MM.1S (cell line): ENCODE results near the gene RFFL.

Experiments
- DNase-seq: peaks from one replicate; pipeline ENCODE4 v3.0.0-alpha.2; 2015
- H2AFZ ChIP-seq: fragments of 300-600 bp; sonication (generic); 2 replicates; pipeline ENCODE4 v1.6.0; 2016; ENCODE audit warnings: antibody characterized with exemption, low read length
- H3F3A ChIP-seq: fragments of 300-600 bp; sonication (generic); 2 replicates; pipeline ENCODE4 v1.6.1; 2016; ENCODE audit warnings: mild to moderate bottlenecking, antibody characterized with exemption, low read length, moderate library complexity, mixed read lengths; ENCODE audit not compliant: insufficient read depth
- H3K27ac ChIP-seq: fragments of 300-600 bp; sonication (generic); 2 replicates; pipeline ENCODE4 v1.5.1; 2016; ENCODE audit warnings: mild to moderate bottlenecking, low read length
- H3K27me3 ChIP-seq: fragments of 300-600 bp; sonication (generic); replicated peaks from 2 replicates; pipeline ENCODE4 v1.6.0; 2016; ENCODE audit warnings: low read length; ENCODE audit not compliant: insufficient read depth
- H3K36me3 ChIP-seq: fragments of 300-600 bp; sonication (generic); replicated peaks from 2 replicates; pipeline ENCODE4 v1.6.1; 2016; ENCODE audit warnings: mild to moderate bottlenecking, low read length, mixed read lengths; ENCODE audit not compliant: insufficient read depth
- H3K4me1 ChIP-seq: fragments of 300-600 bp; sonication (generic); 2 replicates; pipeline ENCODE4 v1.6.1; 2016; ENCODE audit warnings: low read length, mixed read lengths
- H3K4me2 ChIP-seq: fragments of 300-600 bp; sonication (generic); 2 replicates; pipeline ENCODE4 v1.6.0; 2016; ENCODE audit warnings: low read depth, low read length
- H3K4me3 ChIP-seq: fragments of 300-600 bp; sonication (generic); 2 replicates; pipeline ENCODE4 v1.5.1; 2016; ENCODE audit warnings: low read length, mixed read lengths
- H3K79me2 ChIP-seq: fragments of 300-600 bp; sonication (generic); 2 replicates; pipeline ENCODE4 v1.6.1; 2016; ENCODE audit warnings: mixed run types, low read length, mixed read lengths
- H3K9ac ChIP-seq: fragments of 300-600 bp; sonication (generic); 2 replicates; pipeline ENCODE4 v1.6.1; 2016; ENCODE audit warnings: low read length, mixed read lengths
- H3K9me2 ChIP-seq: fragments of 300-600 bp; sonication (generic); replicated peaks from 2 replicates; pipeline ENCODE4 v1.6.1; 2016; ENCODE audit warnings: mild to moderate bottlenecking, low read length, mixed read lengths; ENCODE audit not compliant: insufficient read depth
- H3K9me3 ChIP-seq: fragments of 300-600 bp; sonication (generic); replicated peaks from 2 replicates; pipeline ENCODE4 v1.6.1; 2016; ENCODE audit warnings: mild to moderate bottlenecking, low read length, mixed read lengths; ENCODE audit not compliant: insufficient read depth
- H4K20me1 ChIP-seq: fragments of 300-600 bp; sonication (generic); 2 replicates; pipeline ENCODE4 v1.6.1; 2016; ENCODE audit warnings: mild to moderate bottlenecking, low read length, moderate library complexity, mixed read lengths; ENCODE audit not compliant: insufficient read depth
- CTCF ChIP-seq: fragments of 300-600 bp; sonication (generic); IDR thresholded peaks from 2 replicates; pipeline ENCODE4 v1.5.1; 2016; ENCODE audit warnings: antibody characterized with exemption, low read length, mixed read lengths
- EZH2 ChIP-seq: fragments of 300-600 bp; sonication (generic); optimal IDR thresholded peaks from 2 replicates; pipeline ENCODE3; 2017; ENCODE audit warnings: low read depth, mild to moderate bottlenecking, antibody characterized with exemption, low read length, mixed read lengths
- EZH2phosphoT487 ChIP-seq: fragments of 300-600 bp; sonication (generic); IDR thresholded peaks from 2 replicates; pipeline ENCODE4 v1.6.1; 2018; ENCODE audit warnings: antibody characterized with exemption, low read length

RFFL gene

GRCh38 chr17:35041390-35041789 is 22.1 kb downstream of the RFFL start:
- no peak for TF ChIP-seq EZH2
- TF ChIP-seq CTCF = no peak
- no peak for TF ChIP-seq EZH2phosphoT487
- H4K20me1 ChIP-seq = no peaks in the 10 kb centered on the region

GRCh38 chr17:35038453-35038852 is 25.1 kb downstream of the RFFL start:
- H4K20me1 ChIP-seq = no peaks in the 10 kb centered on the region
- no peaks in the 10 kb centered on the region for H3K9me3 ChIP-seq
- TF ChIP-seq CTCF (no peak), EZH2phosphoT487 (no peak), EZH2 (no peak)
- no peak overlapping the region for H3K27ac ChIP-seq
- no peak overlapping the region for H3K4me2 ChIP-seq
- H3K9me2 ChIP-seq = no peaks in the 10 kb centered on the region
- no peak overlapping the region for H2AFZ ChIP-seq
- no peaks in the 10 kb centered on the region for H3K36me3 ChIP-seq
- H3F3A ChIP-seq = no peaks in the 10 kb centered on the region
- no peak overlapping the region for H3K4me3 ChIP-seq
- H3K9ac ChIP-seq = no peak overlapping the region
- no peak for DNase-seq
- H3K79me2 ChIP-seq = peaks cover 15% of the 10 kb centered on the region
- no peaks in the 10 kb centered on the region for H3K27me3 ChIP-seq
- H3K4me1 ChIP-seq = no peaks in the 10 kb centered on the region

More at GRCh38 chr17:35041390-35041789, 22.1 kb downstream of the RFFL start:
- Histone ChIP-seq H3F3A (peaks cover 9% of the 10 kb centered on the region), H3K27ac (no peak overlapping the region), H3K36me3 (no peaks in the 10 kb centered on the region), H3K4me2 (no peak overlapping the region), H3K9me2 (no peaks in the 10 kb centered on the region), H3K4me3 (no peak overlapping the region), H2AFZ (no peak overlapping the region), H3K9me3 (no peaks in the 10 kb centered on the region), H3K9ac (no peak overlapping the region), H3K79me2 (peaks cover 37% of the 10 kb centered on the region), H3K27me3 (no peaks in the 10 kb centered on the region), H3K4me1 (peaks cover 7% of the 10 kb centered on the region; the same call in 1 of the 2 replicates)
- no peak for DNase-seq

- Histone ChIP-seq H3K9ac (no peak overlapping the region), H3K27ac (no peak overlapping the region), H3K79me2 (no peaks in the 10 kb centered on the region)
These were observed 32.7 kb downstream of the RFFL start for GRCh38 chr17:35030780-35031179.

More at GRCh38 chr17:35030780-35031179, 32.7 kb downstream of the RFFL start:
- Histone ChIP-seq H4K20me1 (no peaks in the 10 kb centered on the region), H3K9me3 (no peaks in the 10 kb centered on the region), H3K4me2 (no peak overlapping the region), H3K4me1 (no peaks in the 10 kb centered on the region), H3K4me3 (no peak overlapping the region), H3K27me3 (no peaks in the 10 kb centered on the region), H2AFZ (no peak overlapping the region), H3K36me3 (no peaks in the 10 kb centered on the region), H3K9me2 (no peaks in the 10 kb centered on the region), H3F3A (no peaks in the 10 kb centered on the region)
- no peak for DNase-seq
- TF ChIP-seq CTCF (no peak), EZH2phosphoT487 (no peak), EZH2 (no peak)
